Measurements from ENCODE around the gene XPNPEP3. TPM values are rescaled to one million over a fixed set of nuclear protein-coding genes. Genes with fewer than 3 reads are reported as not detected.
"Not testable (repeated sequence)": the region's sequence is repeated elsewhere in the genome, so short reads cannot be mapped to it uniquely, and the experiment has no call there.

Gene XPNPEP3
- total and polyA plus RNA-seq, 2 donors (not counting 3 experiments of a cell fraction or from before 2014, with no cell fraction given): 12.3 to 21.2 TPM

GRCh38 chr22:40911772-40912171 lies 54.8 kb downstream of the XPNPEP3 start:
- dilution Hi-C loops (cut with MboI; ENCODE audit: extremely low pct_ligation_motif_present, low sequenced_read_pairs): no loop called here
- Histone ChIP-seq H3K9me1 (replicated peaks; ENCODE audit: control insufficient read depth, extremely low read depth, insufficient read depth, low read length) (no peaks in the 10 kb centered on the region), H2AFZ (ENCODE audit: low read depth, low read length) (no peak overlapping the region), H3K9ac (replicated peaks; ENCODE audit: extremely low read depth, insufficient read depth, low read length) (no peak overlapping the region), H3K27ac (ENCODE audit: insufficient read depth, low read depth, low read length) (no peak overlapping the region), H3K4me3 (replicated peaks in 1 of 3; ENCODE audit: insufficient read depth in 1 of 3, low read depth in 1 of 3, low read length in 3 of 3) (no peak overlapping the region), H3K79me2 (ENCODE audit: control insufficient read depth, insufficient read depth, low read length) (no peaks in the 10 kb centered on the region), H3K4me1 (ENCODE audit: control insufficient read depth, extremely low read depth, insufficient read depth, low read length) (no peaks in the 10 kb centered on the region), H3K36me3 (ENCODE audit: control insufficient read depth in 2 of 2, extremely low read depth in 1 of 2, insufficient read depth in 2 of 2, low read length in 2 of 2) (peaks cover 0 to 2% of the 10 kb centered on the region in 2 experiments), H4K20me1 (replicated peaks; ENCODE audit: control insufficient read depth, extremely low read depth, insufficient read depth, low read length) (no peaks in the 10 kb centered on the region), H3K9me3 (replicated peaks; ENCODE audit: control insufficient read depth, insufficient read depth, low read length) (no peaks in the 10 kb centered on the region), H3K4me2 (ENCODE audit: insufficient read depth, low read length) (no peak overlapping the region), H3K27me3 (ENCODE audit: control insufficient read depth in 2 of 2, insufficient read depth in 2 of 2, low read length in 2 of 2) (no peaks in the 10 kb centered on the region)
- ChIA-PET POLR2A (no interaction called here), CTCF (interaction anchor here (1.0 to 1.4 kb wide), 2 partner anchors 11 to 13 kb away, joined by 3 to 7 read pairs; no protein-coding TSS in a partner anchor)
- DNase-seq (ENCODE audit: low read depth, low spot score): no peak
- intact Hi-C loops (cut with micrococcal nuclease): no loop called here
- no TSS peak for BruUV-seq (replicated peaks)
- no peak for TF ChIP-seq GATA2 (IDR thresholded peaks at IDR 0.05; ENCODE audit: insufficient read depth, insufficient read length, low read depth, low read length)
- FAIRE-seq: no peak

- dilution Hi-C loops (cut with MboI; ENCODE audit: extremely low pct_ligation_motif_present, low sequenced_read_pairs); H3K36me3 ChIP-seq (ENCODE audit: control insufficient read depth in 2 of 2, extremely low read depth in 1 of 2, insufficient read depth in 2 of 2, low read length in 2 of 2); H3K4me3 ChIP-seq (replicated peaks in 1 of 3; ENCODE audit: insufficient read depth in 1 of 3, low read depth in 1 of 3, low read length in 3 of 3); H3K79me2 ChIP-seq (ENCODE audit: control insufficient read depth, insufficient read depth, low read length); DNase-seq (ENCODE audit: low read depth, low spot score); POLR2A ChIA-PET; FAIRE-seq; H3K4me2 ChIP-seq (ENCODE audit: insufficient read depth, low read length); H3K27ac ChIP-seq (ENCODE audit: insufficient read depth, low read depth, low read length); H3K27me3 ChIP-seq (ENCODE audit: control insufficient read depth in 2 of 2, insufficient read depth in 2 of 2, low read length in 2 of 2); H3K9ac ChIP-seq (replicated peaks; ENCODE audit: extremely low read depth, insufficient read depth, low read length); H2AFZ ChIP-seq (ENCODE audit: low read depth, low read length); H4K20me1 ChIP-seq (replicated peaks; ENCODE audit: control insufficient read depth, extremely low read depth, insufficient read depth, low read length); BruUV-seq (replicated peaks); H3K9me3 ChIP-seq (replicated peaks; ENCODE audit: control insufficient read depth, insufficient read depth, low read length); H3K4me1 ChIP-seq (ENCODE audit: control insufficient read depth, extremely low read depth, insufficient read depth, low read length); H3K9me1 ChIP-seq (replicated peaks; ENCODE audit: control insufficient read depth, extremely low read depth, insufficient read depth, low read length); intact Hi-C loops (cut with micrococcal nuclease): not testable (repeated sequence)
- CTCF ChIA-PET: interaction anchor here (0.6 to 2.0 kb wide), 3 partner anchors 10 to 19 kb away, joined by 3 to 17 read pairs (median 7); no protein-coding TSS in a partner anchor
Measured at GRCh38 chr22:40912987-40913386, 56.0 kb downstream of the XPNPEP3 start.
